Measurements from ENCODE around the gene MAST4.
A peak's percentile ranks its signal among the peaks of the same experiment; 100 is the strongest.
"Not testable (repeated sequence)": the region's sequence is repeated elsewhere in the genome, so short reads cannot be mapped to it uniquely, and the experiment has no call there.

MAST4 gene

DNA sequence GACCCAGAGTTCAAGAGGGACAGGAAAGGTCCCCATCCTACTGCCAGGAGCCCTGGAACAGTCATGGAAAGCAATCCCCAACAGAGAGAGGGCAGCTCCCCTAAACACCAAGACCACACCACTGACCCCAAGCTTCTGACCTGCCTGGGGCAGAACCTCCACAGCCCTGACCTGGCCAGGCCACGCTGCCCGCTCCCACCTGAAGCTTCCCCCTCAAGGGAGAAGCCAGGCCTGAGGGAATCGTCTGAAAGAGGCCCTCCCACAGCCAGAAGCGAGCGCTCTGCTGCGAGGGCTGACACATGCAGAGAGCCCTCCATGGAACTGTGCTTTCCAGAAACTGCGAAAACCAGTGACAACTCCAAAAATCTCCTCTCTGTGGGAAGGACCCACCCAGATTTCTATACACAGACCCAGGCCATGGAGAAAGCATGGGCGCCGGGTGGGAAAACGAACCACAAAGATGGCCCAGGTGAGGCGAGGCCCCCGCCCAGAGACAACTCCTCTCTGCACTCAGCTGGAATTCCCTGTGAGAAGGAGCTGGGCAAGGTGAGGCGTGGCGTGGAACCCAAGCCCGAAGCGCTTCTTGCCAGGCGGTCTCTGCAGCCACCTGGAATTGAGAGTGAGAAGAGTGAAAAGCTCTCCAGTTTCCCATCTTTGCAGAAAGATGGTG lies 568.8 kb downstream of the MAST4 start:
- DNase-seq (ENCODE audit: low spot score) = no peak

DNA sequence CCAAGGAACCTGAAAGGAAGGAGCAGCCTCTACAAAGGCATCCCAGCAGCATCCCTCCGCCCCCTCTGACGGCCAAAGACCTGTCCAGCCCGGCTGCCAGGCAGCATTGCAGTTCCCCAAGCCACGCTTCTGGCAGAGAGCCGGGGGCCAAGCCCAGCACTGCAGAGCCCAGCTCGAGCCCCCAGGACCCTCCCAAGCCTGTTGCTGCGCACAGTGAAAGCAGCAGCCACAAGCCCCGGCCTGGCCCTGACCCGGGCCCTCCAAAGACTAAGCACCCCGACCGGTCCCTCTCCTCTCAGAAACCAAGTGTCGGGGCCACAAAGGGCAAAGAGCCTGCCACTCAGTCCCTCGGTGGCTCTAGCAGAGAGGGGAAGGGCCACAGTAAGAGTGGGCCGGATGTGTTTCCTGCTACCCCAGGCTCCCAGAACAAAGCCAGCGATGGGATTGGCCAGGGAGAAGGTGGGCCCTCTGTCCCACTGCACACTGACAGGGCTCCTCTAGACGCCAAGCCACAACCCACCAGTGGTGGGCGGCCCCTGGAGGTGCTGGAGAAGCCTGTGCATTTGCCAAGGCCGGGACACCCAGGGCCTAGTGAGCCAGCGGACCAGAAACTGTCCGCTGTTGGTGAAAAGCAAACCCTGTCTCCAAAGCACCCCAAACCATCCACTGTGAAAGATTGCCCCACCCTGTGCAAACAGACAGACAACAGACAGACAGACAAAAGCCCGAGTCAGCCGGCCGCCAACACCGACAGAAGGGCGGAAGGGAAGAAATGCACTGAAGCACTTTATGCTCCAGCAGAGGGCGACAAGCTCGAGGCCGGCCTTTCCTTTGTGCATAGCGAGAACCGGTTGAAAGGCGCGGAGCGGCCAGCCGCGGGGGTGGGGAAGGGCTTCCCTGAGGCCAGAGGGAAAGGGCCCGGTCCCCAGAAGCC lies 569.6 kb downstream of the MAST4 start:
- peak; percentile 88 for DNase-seq (ENCODE audit: low spot score)

DNA sequence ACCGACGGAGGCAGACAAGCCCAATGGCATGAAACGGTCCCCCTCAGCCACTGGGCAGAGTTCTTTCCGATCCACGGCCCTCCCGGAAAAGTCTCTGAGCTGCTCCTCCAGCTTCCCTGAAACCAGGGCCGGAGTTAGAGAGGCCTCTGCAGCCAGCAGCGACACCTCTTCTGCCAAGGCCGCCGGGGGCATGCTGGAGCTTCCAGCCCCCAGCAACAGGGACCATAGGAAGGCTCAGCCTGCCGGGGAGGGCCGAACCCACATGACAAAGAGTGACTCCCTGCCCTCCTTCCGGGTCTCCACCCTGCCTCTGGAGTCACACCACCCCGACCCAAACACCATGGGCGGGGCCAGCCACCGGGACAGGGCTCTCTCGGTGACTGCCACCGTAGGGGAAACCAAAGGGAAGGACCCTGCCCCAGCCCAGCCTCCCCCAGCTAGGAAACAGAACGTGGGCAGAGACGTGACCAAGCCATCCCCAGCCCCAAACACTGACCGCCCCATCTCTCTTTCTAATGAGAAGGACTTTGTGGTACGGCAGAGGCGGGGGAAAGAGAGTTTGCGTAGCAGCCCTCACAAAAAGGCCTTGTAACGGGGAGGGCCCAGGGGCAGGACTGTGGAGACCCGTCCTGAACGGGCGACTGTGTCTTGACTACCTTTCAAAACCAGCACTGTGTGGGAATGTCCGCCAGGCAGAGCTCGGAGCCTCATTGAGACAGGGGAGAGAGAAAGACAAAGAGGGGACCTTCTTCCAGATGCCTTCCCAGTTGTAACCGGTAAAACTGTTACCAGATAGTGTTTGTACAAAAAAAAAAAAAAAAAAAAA lies 570.5 kb downstream of the MAST4 start:
- no peak for DNase-seq (ENCODE audit: low spot score)

DNA sequence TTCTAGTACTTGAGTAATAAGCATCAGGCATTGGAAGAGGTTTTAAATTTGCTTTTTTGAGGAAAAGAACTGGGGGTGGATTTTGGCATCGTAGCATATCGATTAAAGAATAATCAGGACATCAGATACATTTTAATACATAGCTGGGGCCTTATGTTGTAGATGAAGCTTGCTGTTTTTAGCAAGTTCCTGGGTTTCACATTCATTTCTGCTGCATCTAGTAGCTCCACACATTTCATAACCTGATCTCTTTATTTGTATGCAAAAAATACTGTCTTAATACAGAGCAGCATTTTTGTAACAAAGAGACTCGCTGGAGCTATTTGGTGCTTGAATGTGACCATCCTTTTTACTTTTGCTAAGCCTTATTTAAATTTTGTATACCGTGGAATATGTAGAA lies 571.9 kb downstream of the MAST4 start:
- DNase-seq (ENCODE audit: low spot score) = no peak

DNA sequence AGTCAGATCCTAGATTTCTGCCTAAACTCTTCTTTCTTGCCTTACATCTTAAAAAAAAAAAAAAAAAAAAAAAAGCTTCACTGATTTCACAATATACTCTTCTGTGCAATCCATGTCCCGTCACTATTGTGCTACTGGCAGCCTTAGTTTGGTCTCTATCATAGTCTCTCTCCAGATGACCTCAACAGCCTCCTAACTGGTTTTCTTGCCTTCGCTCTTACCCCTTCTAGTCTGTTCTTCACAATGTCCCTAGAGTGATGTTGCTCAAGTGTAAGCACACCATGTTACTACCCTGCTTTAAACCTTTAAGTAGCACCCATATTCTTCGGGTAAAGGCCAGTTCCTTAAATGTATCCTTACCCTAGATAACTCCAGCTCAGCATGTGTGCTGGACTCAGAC lies 574.6 kb downstream of the MAST4 start:
- DNase-seq (ENCODE audit: low spot score) = no peak

DNA sequence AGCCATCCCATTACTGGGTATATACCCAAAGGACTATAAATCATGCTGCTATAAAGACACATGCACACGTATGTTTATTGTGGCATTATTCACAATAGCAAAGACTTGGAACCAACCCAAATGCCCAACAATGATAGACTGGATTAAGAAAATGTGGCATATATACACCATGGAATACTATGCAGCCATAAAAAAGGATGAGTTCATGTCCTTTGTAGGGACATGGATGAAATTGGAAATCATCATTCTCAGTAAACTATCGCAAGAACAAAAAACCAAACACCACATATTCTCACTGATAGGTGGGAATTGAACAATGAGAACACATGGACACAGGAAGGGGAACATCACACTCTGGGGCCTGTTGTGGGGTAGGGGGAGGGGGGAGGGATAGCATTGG lies 577.2 kb downstream of the MAST4 start:
- DNase-seq (ENCODE audit: low spot score) = not testable (repeated sequence)

DNA sequence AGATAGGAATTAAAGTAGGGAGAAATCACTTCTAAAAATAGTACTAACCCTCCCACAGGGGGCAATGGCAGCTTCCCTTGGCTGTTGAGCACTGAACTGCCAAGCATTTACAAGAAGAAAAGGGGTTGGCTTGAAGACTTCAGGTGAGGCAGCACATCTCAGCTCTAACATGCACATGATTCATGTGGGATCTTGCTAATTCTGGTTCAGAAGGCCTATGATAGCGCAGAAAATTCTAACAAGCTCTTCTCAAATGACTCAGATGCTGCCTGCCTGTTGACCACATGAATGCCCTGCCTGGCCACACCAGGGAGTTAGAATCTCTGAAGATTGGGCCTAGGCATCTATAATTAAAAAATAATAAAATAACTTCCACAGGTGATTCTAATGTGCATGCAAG lies 577.8 kb downstream of the MAST4 start:
- DNase-seq (ENCODE audit: low spot score) = no peak

DNA sequence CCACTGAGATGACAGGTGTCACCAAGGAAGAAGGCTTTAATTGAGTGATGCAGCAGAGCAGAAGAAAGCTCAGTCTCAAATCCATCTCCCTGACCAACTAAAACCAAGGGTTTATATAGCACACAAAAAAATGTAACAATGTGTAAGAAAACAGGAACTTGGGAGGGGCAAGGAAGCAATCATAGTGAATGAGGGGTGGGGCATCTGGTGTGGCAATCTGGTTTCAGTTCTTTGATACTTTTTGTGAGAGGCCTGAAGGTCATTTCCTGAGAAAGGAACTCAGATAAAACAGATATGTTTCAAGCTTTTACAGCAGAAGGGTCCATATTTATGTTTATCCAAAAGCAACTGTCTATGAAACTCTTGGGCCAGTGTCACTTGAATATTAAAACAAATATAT lies 580.7 kb downstream of the MAST4 start:
- DNase-seq (ENCODE audit: low spot score) = no peak

DNA sequence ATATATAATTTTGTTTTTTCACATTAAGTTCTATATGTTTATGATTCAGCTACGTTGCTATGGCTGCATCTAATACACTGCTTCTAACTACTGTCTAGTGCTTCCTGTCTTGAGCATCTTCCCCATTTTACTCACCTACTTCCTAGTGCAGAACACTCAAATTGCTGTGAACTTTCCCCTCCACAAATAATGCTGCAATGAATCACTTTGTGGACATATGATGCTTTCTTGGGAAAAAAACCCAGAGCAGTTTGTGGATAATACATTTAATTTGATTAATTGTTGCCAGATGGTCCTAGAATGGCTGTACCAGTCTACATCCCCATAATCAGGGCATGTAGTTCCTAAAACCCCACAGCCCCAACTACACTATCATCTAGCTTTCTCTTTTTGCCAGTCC lies 581.9 kb downstream of the MAST4 start:
- no peak for DNase-seq (ENCODE audit: low spot score)

DNA sequence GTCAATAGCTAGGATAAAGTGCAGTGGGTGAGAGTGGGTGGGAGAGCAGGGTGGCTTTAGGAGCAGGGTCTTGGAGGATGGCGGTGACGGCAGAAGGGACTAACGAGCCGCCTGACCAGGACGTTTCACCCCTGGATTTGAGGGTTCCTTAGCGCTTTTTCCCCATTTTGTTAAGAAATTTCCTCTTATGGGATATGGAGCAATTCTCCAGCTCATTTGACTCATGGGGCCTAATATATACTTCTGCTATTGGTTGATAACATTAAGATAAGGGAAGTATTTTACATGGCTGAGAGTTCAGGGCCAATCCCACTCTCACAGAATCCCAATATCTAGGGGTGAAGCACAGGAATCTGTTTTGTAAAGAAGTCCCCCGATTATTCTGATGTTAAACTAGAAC lies 582.8 kb downstream of the MAST4 start:
- DNase-seq (ENCODE audit: low spot score) = no peak

DNA sequence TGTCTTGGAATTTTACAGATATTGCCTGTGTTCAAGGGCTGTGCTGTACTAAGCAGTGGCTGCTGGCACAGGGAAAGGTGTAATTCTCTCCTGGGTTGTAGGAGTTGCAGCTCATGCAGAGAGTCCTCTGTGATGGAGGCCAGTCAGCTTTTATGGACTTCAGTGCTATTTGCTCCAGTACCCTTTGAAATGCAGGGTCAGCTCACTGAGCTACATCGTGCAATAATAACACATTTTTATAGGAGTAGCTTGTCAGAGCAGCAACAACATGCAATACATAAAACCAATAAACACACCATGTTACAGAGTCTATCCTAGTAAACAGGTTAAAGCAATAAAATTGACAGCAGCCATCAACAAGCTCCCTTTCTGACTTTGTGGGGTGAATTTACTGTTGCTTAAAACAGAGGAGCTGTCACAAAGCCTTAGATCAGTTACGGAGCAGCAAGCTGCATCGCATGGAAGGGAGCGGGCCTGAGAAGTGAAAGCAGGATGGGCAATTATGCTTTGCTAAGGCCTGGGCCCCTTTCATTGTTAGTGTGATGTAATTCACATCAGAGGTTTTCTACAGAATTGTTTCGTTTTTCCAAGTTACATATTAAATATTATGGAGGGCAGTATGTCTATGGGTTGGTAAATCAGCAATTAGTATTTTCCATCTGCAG lies 583.6 kb downstream of the MAST4 start:
- no peak for DNase-seq (ENCODE audit: low spot score)

DNA sequence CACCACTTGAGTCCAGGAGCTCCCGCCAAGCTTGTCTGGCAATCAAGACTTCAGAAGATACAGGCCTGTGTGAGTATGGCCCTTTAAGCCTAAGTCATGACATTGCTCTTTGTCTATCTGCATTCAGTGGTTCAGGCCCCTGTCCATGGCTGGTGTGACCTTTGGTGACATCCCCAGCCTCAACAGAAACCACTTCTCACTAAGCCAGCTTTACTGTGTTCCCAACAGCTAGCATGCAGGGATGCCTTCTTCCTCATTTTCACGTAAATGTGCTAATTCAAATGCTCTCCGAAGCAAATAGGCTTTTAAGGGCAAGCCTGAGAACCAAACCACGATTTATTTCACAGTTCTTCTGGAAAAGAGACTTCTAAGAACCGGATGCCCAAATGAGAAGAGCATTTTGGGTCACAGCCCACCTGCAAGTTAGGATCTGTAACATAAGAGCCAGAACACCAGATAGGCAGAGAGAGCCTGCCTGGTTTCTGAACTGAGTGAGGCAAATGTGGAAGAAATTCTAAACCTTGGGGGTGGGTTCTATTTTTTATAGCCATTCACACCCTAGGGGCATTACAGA lies 585.5 kb downstream of the MAST4 start:
- DNase-seq (ENCODE audit: low spot score) = no peak

DNA sequence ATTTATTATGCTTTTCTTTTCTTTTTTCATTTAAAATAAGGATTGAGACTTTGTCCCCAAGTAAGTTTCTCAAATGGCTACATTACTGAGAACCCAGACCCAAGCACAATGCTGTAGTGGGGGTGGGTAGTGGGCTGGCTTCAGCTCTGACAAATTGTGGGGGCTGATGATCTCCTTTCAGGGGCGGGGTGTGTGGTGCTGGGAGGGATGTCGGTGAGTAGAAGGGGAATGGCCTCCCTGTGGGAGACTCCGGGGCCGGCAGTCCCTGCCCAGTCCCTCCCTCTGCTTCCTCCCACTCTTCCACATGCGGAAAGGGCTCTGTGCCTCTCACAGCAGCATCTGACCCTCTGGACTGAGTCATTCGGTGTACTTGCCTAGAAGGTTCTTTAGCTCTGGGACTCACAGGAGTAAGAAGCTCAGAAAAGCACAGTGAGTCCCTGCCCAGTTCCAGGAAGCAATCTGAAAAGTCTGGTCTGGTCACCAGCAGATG lies 586.2 kb downstream of the MAST4 start:
- no peak for DNase-seq (ENCODE audit: low spot score)

DNA sequence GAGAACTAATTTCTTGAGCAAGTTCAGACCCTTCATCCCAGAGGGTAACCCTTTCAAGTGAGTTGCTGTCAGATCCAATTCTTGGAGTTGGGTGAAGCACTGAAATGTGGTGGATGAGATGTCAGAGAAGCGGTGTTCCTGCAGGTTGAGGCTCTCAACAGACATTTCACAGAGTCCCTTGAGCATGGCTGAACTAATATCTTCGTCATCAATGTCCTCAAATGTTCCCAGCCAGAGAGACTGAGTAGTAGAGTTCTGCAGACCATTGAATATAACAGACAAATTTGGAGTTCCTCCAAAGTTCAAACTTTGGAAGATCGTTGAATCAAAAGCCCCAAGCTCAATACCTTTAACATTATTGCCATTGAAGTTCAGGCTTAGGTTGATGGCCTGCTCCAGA lies 587.7 kb downstream of the MAST4 start:
- DNase-seq (ENCODE audit: low spot score) = no peak

DNA sequence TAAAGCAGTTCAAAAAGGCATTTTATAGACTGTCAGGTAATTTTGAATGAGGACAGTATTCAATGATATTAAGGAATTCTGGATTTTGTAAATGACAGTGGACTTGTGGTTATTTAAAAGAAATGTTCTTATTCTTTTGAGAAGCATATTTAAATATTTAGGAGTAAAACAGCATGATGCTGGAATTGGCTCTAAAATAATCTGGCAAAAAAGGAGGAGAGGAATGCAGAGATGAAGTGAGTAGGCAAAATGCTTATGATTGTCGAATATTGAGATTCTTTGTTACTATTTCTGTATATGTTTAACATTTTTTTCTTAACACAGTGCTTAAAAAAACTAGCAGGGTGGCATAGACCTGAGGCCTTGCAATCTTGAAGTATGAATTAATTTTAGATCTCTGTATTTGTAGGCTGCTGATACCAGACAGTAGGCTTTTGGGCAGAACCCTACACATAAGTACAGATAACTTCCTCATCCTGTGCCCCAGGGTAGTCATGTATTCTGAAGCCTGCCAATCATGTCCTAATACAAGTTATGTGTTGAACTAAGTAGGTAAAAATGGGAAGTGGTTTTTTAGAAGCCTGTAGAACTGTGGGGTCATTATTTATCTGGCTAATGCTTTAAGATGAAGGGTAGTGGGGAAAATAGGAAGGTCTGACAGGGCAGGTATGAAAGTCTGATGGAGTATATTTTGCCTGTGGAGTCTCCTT lies 591.0 kb downstream of the MAST4 start:
- DNase-seq (ENCODE audit: low spot score) = no peak

DNA sequence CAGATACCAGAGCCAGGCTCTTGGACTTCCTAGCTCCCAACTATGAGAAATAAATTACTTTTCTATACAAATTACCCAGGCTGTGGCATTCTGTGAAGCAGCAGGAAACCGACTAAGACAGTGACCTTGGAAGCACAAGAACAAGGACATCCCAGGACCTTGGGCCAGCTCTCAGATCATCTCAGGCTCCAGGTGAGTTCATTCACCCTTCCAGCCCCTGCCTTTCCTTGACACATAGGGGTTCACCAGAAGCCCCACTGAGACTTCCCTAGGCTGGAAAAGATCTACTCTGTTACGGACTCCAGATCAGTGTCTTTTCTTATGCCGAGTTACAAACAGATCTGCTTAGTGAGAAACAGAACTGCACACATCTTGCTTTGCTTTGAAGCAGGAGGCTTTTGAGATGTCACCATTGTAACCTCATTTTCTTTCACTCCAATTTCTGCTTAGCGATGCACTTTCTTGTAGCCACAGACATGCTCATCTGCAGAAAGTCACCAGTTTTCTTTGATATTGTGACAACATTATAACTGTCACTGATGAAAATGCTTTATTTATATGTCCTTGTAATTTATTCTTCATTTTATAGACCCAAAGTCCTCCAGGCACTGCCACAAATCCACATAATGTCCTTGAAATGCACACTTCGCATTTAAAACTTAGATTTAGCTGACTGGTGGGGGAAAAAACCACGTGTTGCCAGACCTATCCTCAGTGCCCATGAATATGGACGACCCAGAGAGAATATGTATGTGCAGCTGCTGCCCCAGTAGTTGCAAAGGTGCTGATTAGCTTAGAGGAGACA lies 592.3 kb downstream of the MAST4 start:
- DNase-seq (ENCODE audit: low spot score) = no peak

DNA sequence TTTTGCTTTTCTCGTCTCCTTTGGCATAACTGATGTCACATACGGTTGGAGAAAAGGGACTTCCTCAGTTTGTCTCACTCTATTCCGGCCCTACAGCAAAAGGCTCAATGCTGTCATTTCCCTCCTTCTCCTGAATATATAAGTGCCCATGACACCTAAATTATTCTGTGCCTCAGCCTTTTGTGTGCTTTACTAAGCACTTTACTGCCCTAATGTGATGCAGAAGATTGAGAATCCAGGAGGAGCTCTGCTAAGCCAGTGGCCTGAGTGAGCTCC lies 592.8 kb downstream of the MAST4 start:
- DNase-seq (ENCODE audit: low spot score) = no peak

DNA sequence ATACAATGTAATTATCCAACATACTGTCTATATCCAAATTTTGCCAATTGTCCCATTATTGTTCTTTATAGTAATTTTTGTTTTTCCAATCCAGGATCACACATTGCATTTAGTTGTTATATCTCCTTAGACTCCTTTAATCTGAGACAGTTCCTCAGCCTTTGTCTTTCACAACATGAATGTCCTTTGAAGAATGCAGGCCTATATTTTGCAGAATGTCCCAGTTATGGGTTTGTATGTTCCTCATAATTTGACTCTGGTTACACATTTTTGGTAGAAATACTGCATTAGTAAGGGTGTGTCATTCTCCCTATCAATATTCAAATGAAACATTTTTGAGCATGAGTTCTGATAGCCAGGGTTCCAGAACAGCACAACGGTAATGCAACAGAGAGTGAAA lies 593.7 kb downstream of the MAST4 start:
- DNase-seq (ENCODE audit: low spot score) = no peak

DNA sequence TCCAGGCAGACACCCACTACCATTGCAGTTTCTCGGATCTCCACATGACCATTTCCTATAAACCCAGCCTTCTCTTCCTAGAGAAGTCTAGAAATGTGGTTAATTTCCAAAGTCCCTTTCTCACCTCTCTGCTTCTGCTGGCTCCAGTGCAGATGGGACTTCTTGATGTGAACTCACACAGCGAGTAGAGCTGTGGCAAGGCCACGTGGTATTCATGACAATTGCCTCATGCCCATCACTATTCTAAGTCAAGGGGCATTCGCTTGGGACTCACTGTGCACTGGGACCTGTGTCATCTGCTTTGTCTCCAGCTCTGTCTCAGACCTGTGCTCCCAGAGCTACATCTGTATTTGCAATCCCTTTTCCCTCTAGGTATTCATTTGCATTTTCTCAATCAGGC lies 594.2 kb downstream of the MAST4 start:
- DNase-seq (ENCODE audit: low spot score) = no peak

DNA sequence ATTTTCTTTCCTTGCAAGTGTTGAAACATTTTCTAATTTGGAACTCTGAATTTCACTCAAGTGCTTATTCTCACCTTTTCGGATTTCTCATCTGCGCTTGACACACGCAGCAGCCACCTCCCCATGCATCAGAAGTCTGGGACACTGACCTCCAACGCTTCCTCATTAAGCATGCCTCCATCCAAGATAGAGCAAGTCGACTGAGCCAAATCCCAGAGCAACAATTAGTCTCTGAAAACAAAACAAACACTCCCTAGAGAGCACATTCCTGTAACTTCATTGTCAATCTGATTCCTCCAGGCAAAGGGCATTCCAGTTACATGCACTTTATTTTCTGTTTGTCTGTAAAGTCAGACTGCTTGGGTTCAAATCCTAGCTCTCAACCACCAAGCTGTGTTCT lies 594.7 kb downstream of the MAST4 start:
- no peak for DNase-seq (ENCODE audit: low spot score)
